IMR-90 (cell line): ENCODE data around the gene KRT77.

Experiments used
- BHLHE40 ChIP-seq: fragments of 150-350 bp; IDR thresholded peaks from 2 replicates; pipeline ENCODE4 v1.6.1; 2016; ENCODE audit warnings: mild to moderate bottlenecking, low read depth, low read length
- CEBPB ChIP-seq: IDR thresholded peaks from 2 replicates; pipeline ENCODE4 v1.6.1; 2012; ENCODE audit warnings: low read depth, low read length, improper control_type of control experiment
- CHD1 ChIP-seq: IDR thresholded peaks from 2 replicates; pipeline ENCODE4 v1.6.1; 2012; ENCODE audit warnings: low read depth, low read length, improper control_type of control experiment
- ELK1 ChIP-seq: fragments of 150-350 bp; IDR thresholded peaks from 2 replicates; pipeline ENCODE4 v1.6.1; 2016; ENCODE audit warnings: low read depth, mild to moderate bottlenecking, low read length, moderate library complexity, borderline replicate concordance
- MAFK ChIP-seq: IDR thresholded peaks from 2 replicates; pipeline ENCODE4 v1.6.1; 2012; ENCODE audit warnings: low read depth, low read length, improper control_type of control experiment
- MXI1 ChIP-seq: IDR thresholded peaks from 2 replicates; pipeline ENCODE4 v1.6.1; 2012; ENCODE audit warnings: low read depth, mild to moderate bottlenecking, low read length, moderate library complexity, borderline replicate concordance
- POLR2A ChIP-seq: IDR thresholded peaks from 2 replicates; pipeline ENCODE4 v1.6.1; 2012; ENCODE audit warnings: mild to moderate bottlenecking, low read depth, low read length
- RAD21 ChIP-seq: IDR thresholded peaks from 2 replicates; pipeline ENCODE4 v1.6.1; 2012; ENCODE audit warnings: low read length, improper control_type of control experiment
- RFX5 ChIP-seq: IDR thresholded peaks from 2 replicates; pipeline ENCODE4 v1.8.0; 2012; ENCODE audit warnings: low read depth, mild to moderate bottlenecking, low read length, moderate library complexity
- SMC3 ChIP-seq: fragments of 150-350 bp; IDR thresholded peaks from 2 replicates; pipeline ENCODE4 v1.6.1; 2016; ENCODE audit warnings: low read depth, mild to moderate bottlenecking, antibody characterized with exemption, low read length, moderate library complexity
- USF2 ChIP-seq: fragments of 150-350 bp; IDR thresholded peaks from 2 replicates; pipeline ENCODE4 v1.6.1; 2017; ENCODE audit warnings: mild to moderate bottlenecking, antibody characterized with exemption, low read length, low read depth
- TF ChIP-seq, protein P1 (sequence below): conservative IDR thresholded peaks from 2 replicates; pipeline ENCODE4 v1.5.1; 2012; ENCODE audit warnings: mild to moderate bottlenecking, low read depth, low read length, improper control_type of control experiment

DNA sequence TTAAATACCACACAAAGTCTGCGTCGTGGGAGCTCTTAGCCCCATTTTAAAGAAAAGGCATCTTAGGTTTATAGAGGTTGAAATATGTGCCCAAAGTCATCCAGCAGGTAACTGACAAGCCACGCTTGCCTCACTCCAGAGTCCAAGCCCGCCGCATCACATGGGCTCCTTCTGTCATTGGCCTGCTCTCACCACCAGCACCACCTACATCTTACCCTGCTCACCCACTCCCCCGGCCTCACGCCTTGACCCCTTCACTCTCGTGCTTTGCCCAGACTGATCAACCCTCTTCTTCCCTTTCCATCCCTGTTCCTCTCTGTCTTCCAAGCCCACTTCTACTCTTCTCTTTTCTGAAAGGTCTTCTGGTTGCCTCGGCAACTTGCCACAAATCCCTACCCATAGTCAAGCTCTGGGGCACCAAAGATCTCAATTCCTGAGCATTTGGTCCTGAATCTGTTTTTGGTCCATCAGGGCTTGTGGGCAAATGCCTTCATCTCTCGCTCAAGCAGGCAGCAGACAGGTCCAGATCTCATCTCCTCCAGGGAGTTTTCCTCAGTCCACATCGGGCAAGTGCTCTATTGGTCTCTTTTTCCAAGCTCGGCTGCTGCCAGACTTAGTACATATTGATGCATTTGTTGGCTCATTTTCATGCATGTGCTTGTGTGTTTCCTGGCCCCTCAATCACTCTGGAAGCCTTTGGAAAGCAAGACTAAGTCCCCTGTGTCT lies 19.6 kb downstream of the KRT77 start:
- no peak for TF ChIP-seq SMC3
- TF ChIP-seq, protein P1, sequence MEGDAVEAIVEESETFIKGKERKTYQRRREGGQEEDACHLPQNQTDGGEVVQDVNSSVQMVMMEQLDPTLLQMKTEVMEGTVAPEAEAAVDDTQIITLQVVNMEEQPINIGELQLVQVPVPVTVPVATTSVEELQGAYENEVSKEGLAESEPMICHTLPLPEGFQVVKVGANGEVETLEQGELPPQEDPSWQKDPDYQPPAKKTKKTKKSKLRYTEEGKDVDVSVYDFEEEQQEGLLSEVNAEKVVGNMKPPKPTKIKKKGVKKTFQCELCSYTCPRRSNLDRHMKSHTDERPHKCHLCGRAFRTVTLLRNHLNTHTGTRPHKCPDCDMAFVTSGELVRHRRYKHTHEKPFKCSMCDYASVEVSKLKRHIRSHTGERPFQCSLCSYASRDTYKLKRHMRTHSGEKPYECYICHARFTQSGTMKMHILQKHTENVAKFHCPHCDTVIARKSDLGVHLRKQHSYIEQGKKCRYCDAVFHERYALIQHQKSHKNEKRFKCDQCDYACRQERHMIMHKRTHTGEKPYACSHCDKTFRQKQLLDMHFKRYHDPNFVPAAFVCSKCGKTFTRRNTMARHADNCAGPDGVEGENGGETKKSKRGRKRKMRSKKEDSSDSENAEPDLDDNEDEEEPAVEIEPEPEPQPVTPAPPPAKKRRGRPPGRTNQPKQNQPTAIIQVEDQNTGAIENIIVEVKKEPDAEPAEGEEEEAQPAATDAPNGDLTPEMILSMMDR = no peak
- no peak for TF ChIP-seq POLR2A
- TF ChIP-seq RAD21 = no peak
- TF ChIP-seq USF2 = no peak
- no peak for TF ChIP-seq ELK1
- no peak for TF ChIP-seq MAFK
- TF ChIP-seq RFX5 = no peak
- TF ChIP-seq CEBPB = no peak
- TF ChIP-seq BHLHE40 = no peak
- TF ChIP-seq CHD1 = no peak
- TF ChIP-seq MXI1 = no peak
